GM12874 (cell line): ENCODE measurements around the gene TSSC4.

ENCODE experiments used
- CTCF ChIP-seq: IDR thresholded peaks from 2 replicates; pipeline ENCODE4 v1.5.1; 2011; ENCODE audit warnings: low read depth, mild to moderate bottlenecking, control low read depth, low read length, moderate library complexity; ENCODE audit not compliant: insufficient read depth

Gene TSSC4

GRCh38 chr11:2415601-2416380 is 15.2 kb downstream of the TSSC4 start:
- TF ChIP-seq CTCF = peak; percentile 19; the same call in 1 of the 2 replicates

GRCh38 chr11:2416765-2417164 is 16.2 kb downstream of the TSSC4 start:
- no peak for TF ChIP-seq CTCF

- no peak for TF ChIP-seq CTCF
Observed at GRCh38 chr11:2417856-2418692, 17.5 kb downstream of the TSSC4 start.

- no peak for TF ChIP-seq CTCF
Observed at GRCh38 chr11:2418693-2419360, 18.3 kb downstream of the TSSC4 start.

- peak; percentile 76 for TF ChIP-seq CTCF
Observed at GRCh38 chr11:2419638-2420501, 19.3 kb downstream of the TSSC4 start.

- TF ChIP-seq CTCF = peak; percentile 93
Observed at GRCh38 chr11:2420502-2421225, 20.1 kb downstream of the TSSC4 start.
